Effector memory CD8-positive, alpha-beta T cell (primary cell): ENCODE data around the gene BAIAP2L1.
"Not testable (repeated sequence)": the region's sequence is repeated elsewhere in the genome, so short reads cannot be mapped to it uniquely, and the experiment has no call there.

ENCODE experiments used
- ATAC-seq: fragments of 150-1000 bp; cut with Tn5 transposase; replicated peaks from 2 replicates; pipeline ENCODE4 v1.10.0; 2021; ENCODE audit warnings: mild to moderate bottlenecking, moderate library complexity
- DNase-seq, 3 experiments: peaks; one replicate each; pipeline ENCODE4 v3.0.0; 2021
- H3K27ac Mint-ChIP-seq, 2 donors: one replicate each; pipeline ENCODE4 v1.8.0; 2022; ENCODE audit warnings: mild to moderate bottlenecking in 2 of 2, mixed read lengths in 2 of 2, moderate library complexity in 2 of 2
- H3K27me3 Mint-ChIP-seq, 2 donors: one replicate each; pipeline ENCODE4 v1.8.0; 2022; ENCODE audit warnings: mixed read lengths in 2 of 2
- H3K36me3 Mint-ChIP-seq: one replicate; pipeline ENCODE4 v1.8.0; 2022; ENCODE audit warnings: mild to moderate bottlenecking, moderate library complexity, mixed read lengths; ENCODE audit not compliant: insufficient read depth
- H3K4me1 Mint-ChIP-seq, 2 donors: one replicate each; pipeline ENCODE4 v1.8.0; 2022; ENCODE audit warnings: low read depth in 2 of 2, mixed read lengths in 2 of 2
- H3K4me3 Mint-ChIP-seq, 2 donors: one replicate each; pipeline ENCODE4 v1.8.0; 2022; ENCODE audit warnings: mild to moderate bottlenecking in 2 of 2, mixed read lengths in 2 of 2, moderate library complexity in 2 of 2
- H3K9me3 Mint-ChIP-seq, 2 donors: one replicate each; pipeline ENCODE4 v1.8.0; 2022; ENCODE audit warnings: mixed read lengths in 2 of 2
- total RNA-seq, 9 experiments: gene quantifications; one replicate each; lab custom pipeline; 2026; lab: John Stamatoyannopoulos, UW

The BAIAP2L1 gene
- total RNA-seq = 0 to 3.4 (median 1.6) reads per million in 9 experiments

- no peaks in the 10 kb centered on the region for H3K9me3 Mint-ChIP-seq
- H3K27me3 Mint-ChIP-seq = peaks cover 34 to 52% of the 10 kb centered on the region in 2 donors
- peak within 1 kb of the TSS; percentile 73 to 74 for H3K4me3 Mint-ChIP-seq
- peak; percentile 78 for ATAC-seq
- peak; percentile 41 to 51 (median 51) for DNase-seq
- H3K36me3 Mint-ChIP-seq = no peaks in the 10 kb centered on the region
- H3K27ac Mint-ChIP-seq = peak within 1 kb of the TSS in 1 of 2 donors; percentile 44
- peaks cover 0 to 3% of the 10 kb centered on the region in 2 donors for H3K4me1 Mint-ChIP-seq
These were observed at the start of gene BAIAP2L1 for GRCh38 chr7:98400542-98401340. BAIAP2L1 (minus strand) TSS chr7:98401090; CDS start chr7:98400852, 238 bp downstream.

- no peak for ATAC-seq
- Mint-ChIP-seq H3K27ac (no peak overlapping the region), H3K27me3 (peaks cover 0 to 13% of the 10 kb centered on the region in 2 donors)
These were observed 47.9 kb upstream of the BAIAP2L1 start for GRCh38 chr7:98448766-98449165.

GRCh38 chr7:98440992-98441391 lies 40.1 kb upstream of the BAIAP2L1 start:
- not testable (repeated sequence) for DNase-seq, H3K36me3 Mint-ChIP-seq, H3K4me1 Mint-ChIP-seq, H3K27ac Mint-ChIP-seq, ATAC-seq, H3K4me3 Mint-ChIP-seq, H3K9me3 Mint-ChIP-seq
- H3K27me3 Mint-ChIP-seq = peaks cover 4 to 27% of the 10 kb centered on the region in 2 donors

More at GRCh38 chr7:98448766-98449165, 47.9 kb upstream of the BAIAP2L1 start:
- Mint-ChIP-seq H3K9me3 (peaks cover 0 to 4% of the 10 kb centered on the region in 2 donors), H3K4me3 (no peak overlapping the region), H3K36me3 (no peaks in the 10 kb centered on the region), H3K4me1 (no peaks in the 10 kb centered on the region)
- DNase-seq = no peak

DNA sequence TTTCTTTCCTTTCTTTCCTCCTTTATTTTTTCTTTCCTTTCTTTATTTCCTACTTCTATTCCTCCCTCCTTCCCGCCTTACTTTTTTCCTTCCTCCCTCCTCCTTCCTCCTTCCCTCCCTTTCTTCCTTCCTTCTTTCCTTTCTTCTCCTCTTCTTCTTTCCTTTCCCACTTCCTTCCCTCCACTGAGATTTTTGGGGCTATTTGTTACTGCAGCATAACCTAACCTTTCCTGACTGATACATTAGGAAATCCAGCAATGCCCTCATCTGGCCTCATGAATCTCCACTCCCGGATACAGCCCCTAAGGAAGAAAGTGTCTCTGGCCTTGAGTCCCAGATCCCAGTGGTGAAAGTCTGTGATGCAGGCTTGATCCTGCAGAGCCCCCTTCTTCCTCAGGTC lies 38.6 kb upstream of the BAIAP2L1 start:
- Mint-ChIP-seq H3K9me3 (peaks cover 0 to 4% of the 10 kb centered on the region in 2 donors), H3K4me3 (no peak overlapping the region), H3K27me3 (peaks cover 8 to 32% of the 10 kb centered on the region in 2 donors), H3K36me3 (no peaks in the 10 kb centered on the region), H3K4me1 (peaks cover 0 to 2% of the 10 kb centered on the region in 2 donors), H3K27ac (no peak overlapping the region)
- DNase-seq = no peak
- no peak for ATAC-seq

GRCh38 chr7:98434087-98434486 lies 33.2 kb upstream of the BAIAP2L1 start:
- ATAC-seq (no peak), DNase-seq (no peak)
- H3K9me3 Mint-ChIP-seq = no peaks in the 10 kb centered on the region
- H3K27me3 Mint-ChIP-seq = peaks cover 7 to 34% of the 10 kb centered on the region in 2 donors
- H3K4me1 Mint-ChIP-seq = peaks cover 0 to 3% of the 10 kb centered on the region in 2 donors
- no peak overlapping the region for H3K4me3 Mint-ChIP-seq
- no peak overlapping the region for H3K27ac Mint-ChIP-seq
- no peaks in the 10 kb centered on the region for H3K36me3 Mint-ChIP-seq

DNA sequence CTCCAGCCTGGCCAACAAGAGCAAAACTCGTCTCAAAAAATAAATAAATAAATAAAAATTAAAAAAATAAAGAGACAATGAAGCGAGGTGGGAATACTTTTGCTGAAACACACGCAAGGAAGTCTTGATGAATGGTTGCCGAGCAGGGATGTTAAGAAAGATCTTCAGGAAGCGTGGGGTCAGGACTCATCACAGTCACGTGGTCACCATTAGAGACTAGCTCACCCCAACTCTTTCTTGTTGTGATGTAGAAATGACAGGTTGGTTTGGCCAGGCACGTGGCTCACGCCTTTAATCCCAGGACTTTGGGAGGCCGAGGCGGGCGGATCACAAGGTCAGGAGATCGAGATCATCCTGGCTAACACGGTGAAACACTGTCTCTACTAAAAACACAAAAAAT lies 28.9 kb upstream of the BAIAP2L1 start:
- Mint-ChIP-seq H3K4me1 (peaks cover 0 to 3% of the 10 kb centered on the region in 2 donors), H3K4me3 (no peak overlapping the region), H3K36me3 (no peaks in the 10 kb centered on the region), H3K9me3 (no peaks in the 10 kb centered on the region), H3K27me3 (peaks cover 14 to 27% of the 10 kb centered on the region in 2 donors), H3K27ac (no peak overlapping the region)
- ATAC-seq = no peak
- DNase-seq = no peak

DNA sequence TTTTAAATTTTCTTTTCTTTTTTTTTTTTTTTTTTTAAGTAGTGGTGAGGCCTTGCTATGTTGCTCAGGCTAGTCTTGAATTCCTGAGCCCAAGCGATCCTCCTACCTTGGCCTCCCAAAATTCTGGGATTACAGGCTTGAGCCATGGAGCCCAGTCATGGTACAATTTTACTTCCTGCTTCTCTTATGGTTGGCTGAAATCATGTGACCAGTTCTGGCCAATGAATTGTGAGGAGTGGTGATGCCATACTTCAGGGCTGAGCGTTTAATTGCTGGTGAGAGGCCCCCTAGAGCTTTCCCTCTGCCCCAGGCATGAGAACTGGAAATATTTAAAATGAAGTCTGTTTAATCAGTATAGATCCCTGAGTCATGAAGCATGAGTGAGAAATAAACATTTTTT lies 22.2 kb upstream of the BAIAP2L1 start:
- DNase-seq (no peak), ATAC-seq (no peak)
- no peak overlapping the region for H3K4me3 Mint-ChIP-seq
- H3K36me3 Mint-ChIP-seq = peaks cover 3% of the 10 kb centered on the region
- H3K9me3 Mint-ChIP-seq = no peaks in the 10 kb centered on the region
- peaks cover 0 to 3% of the 10 kb centered on the region in 2 donors for H3K4me1 Mint-ChIP-seq
- H3K27ac Mint-ChIP-seq = no peak overlapping the region
- H3K27me3 Mint-ChIP-seq = peaks cover 22 to 45% of the 10 kb centered on the region in 2 donors

- DNase-seq (peak; percentile 17 to 38 (median 33)), ATAC-seq (peak; percentile 62)
- Mint-ChIP-seq H3K27me3 (peaks cover 22 to 61% of the 10 kb centered on the region in 2 donors), H3K36me3 (peaks cover 3% of the 10 kb centered on the region), H3K9me3 (no peaks in the 10 kb centered on the region), H3K4me3 (no peak overlapping the region), H3K4me1 (peaks cover 0 to 3% of the 10 kb centered on the region in 2 donors), H3K27ac (no peak overlapping the region)
These were observed 20.2 kb upstream of the BAIAP2L1 start for GRCh38 chr7:98420966-98421612.

GRCh38 chr7:98419988-98420387 lies 19.1 kb upstream of the BAIAP2L1 start:
- not testable (repeated sequence) for H3K4me3 Mint-ChIP-seq, H3K36me3 Mint-ChIP-seq, H3K27ac Mint-ChIP-seq, ATAC-seq, H3K9me3 Mint-ChIP-seq, DNase-seq, H3K4me1 Mint-ChIP-seq
- H3K27me3 Mint-ChIP-seq = peaks cover 16 to 58% of the 10 kb centered on the region in 2 donors

GRCh38 chr7:98419316-98419691 lies 18.4 kb upstream of the BAIAP2L1 start:
- H3K36me3 Mint-ChIP-seq, H3K4me3 Mint-ChIP-seq, DNase-seq, H3K27ac Mint-ChIP-seq, ATAC-seq, H3K9me3 Mint-ChIP-seq, H3K4me1 Mint-ChIP-seq: not testable (repeated sequence)
- H3K27me3 Mint-ChIP-seq = peaks cover 17 to 58% of the 10 kb centered on the region in 2 donors

GRCh38 chr7:98418636-98419315 lies 17.9 kb upstream of the BAIAP2L1 start:
- H3K9me3 Mint-ChIP-seq = no peaks in the 10 kb centered on the region
- H3K36me3 Mint-ChIP-seq = peaks cover 3% of the 10 kb centered on the region
- DNase-seq (no peak), ATAC-seq (no peak)
- H3K4me3 Mint-ChIP-seq = no peak overlapping the region
- H3K27ac Mint-ChIP-seq = no peak overlapping the region
- H3K4me1 Mint-ChIP-seq = peaks cover 0 to 3% of the 10 kb centered on the region in 2 donors
- peaks cover 15 to 52% of the 10 kb centered on the region in 2 donors for H3K27me3 Mint-ChIP-seq

- H3K4me1 Mint-ChIP-seq = peaks cover 0 to 3% of the 10 kb centered on the region in 2 donors
- peaks cover 9 to 48% of the 10 kb centered on the region in 2 donors for H3K27me3 Mint-ChIP-seq
- H3K4me3 Mint-ChIP-seq = no peak overlapping the region
- no peak for ATAC-seq
- H3K27ac Mint-ChIP-seq = no peak overlapping the region
- no peaks in the 10 kb centered on the region for H3K9me3 Mint-ChIP-seq
- no peak for DNase-seq
- H3K36me3 Mint-ChIP-seq = no peaks in the 10 kb centered on the region
These were observed 17.4 kb upstream of the BAIAP2L1 start for GRCh38 chr7:98418271-98418635.

GRCh38 chr7:98417604-98418270 lies 16.8 kb upstream of the BAIAP2L1 start:
- not testable (repeated sequence) for H3K27ac Mint-ChIP-seq, ATAC-seq, DNase-seq, H3K36me3 Mint-ChIP-seq, H3K9me3 Mint-ChIP-seq, H3K4me1 Mint-ChIP-seq, H3K4me3 Mint-ChIP-seq
- peaks cover 11 to 48% of the 10 kb centered on the region in 2 donors for H3K27me3 Mint-ChIP-seq
